IMR-90 (cell line): ENCODE data around the gene C1orf74. TPM values are rescaled to one million over a fixed set of nuclear protein-coding genes. Genes with fewer than 3 reads are reported as not detected.
A peak's percentile ranks its signal among the peaks of the same experiment; 100 is the strongest.

Experiments used
- ATAC-seq: fragments of 200-7000 bp; cut with Tn5 transposase; 2 replicates; pipeline ENCODE4 v1.9.1; 2020; ENCODE audit warnings: low read depth, mild to moderate bottlenecking, moderate library complexity
- BruUV-seq: library from RNA; stranded (reverse); fragments of 400-500 nt; replicated peaks from 2 replicates; lab custom pipeline; 2021; lab: Mats Ljungman, UMichigan
- CTCF ChIA-PET: fragments of 300-600 bp; formaldehyde crosslinking; extraction: SDS; loops from one replicate; lab custom pipeline; 2021; ENCODE audit warnings: antibody characterized with exemption; lab: Yijun Ruan, JAX
- POLR2A ChIA-PET: fragments of 300-600 bp; sonication (Branson Sonifier 250); formaldehyde crosslinking; loops from one replicate; lab custom pipeline; 2022; ENCODE audit warnings: antibody characterized with exemption; ENCODE audit not compliant: unreplicated experiment; lab: Charles Lee
- DNase-seq: peaks from one replicate; pipeline ENCODE4 v3.0.0; 2013
- H2AFZ ChIP-seq: replicated peaks from 2 replicates; pipeline ENCODE3; 2013; ENCODE audit warnings: low read length, mild to moderate bottlenecking; ENCODE audit not compliant: poor library complexity
- H2AK5ac ChIP-seq: 2 replicates; pipeline ENCODE4 v1.6.1; 2013; ENCODE audit warnings: low read depth, low read length, inconsistent platforms
- H2AK9ac ChIP-seq: replicated peaks from 2 replicates; pipeline ENCODE3; 2013; ENCODE audit warnings: mild to moderate bottlenecking, low read depth, low read length, moderate library complexity; ENCODE audit not compliant: poor library complexity
- H2BK120ac ChIP-seq: 2 replicates; pipeline ENCODE4 v1.6.1; 2013; ENCODE audit warnings: low read depth, low read length, inconsistent platforms
- H2BK15ac ChIP-seq: 3 replicates; pipeline ENCODE4 v1.6.1; 2013; ENCODE audit warnings: low read depth, low read length, inconsistent platforms
- H2BK20ac ChIP-seq: 2 replicates; pipeline ENCODE4 v1.6.1; 2013; ENCODE audit warnings: low read depth, mild to moderate bottlenecking, inconsistent platforms, low read length, moderate library complexity
- H2BK5ac ChIP-seq: 2 replicates; pipeline ENCODE4 v1.6.1; 2013; ENCODE audit warnings: mild to moderate bottlenecking, low read depth, low read length, inconsistent platforms; ENCODE audit not compliant: poor library complexity, severe bottlenecking
- H3K14ac ChIP-seq: replicated peaks from 2 replicates; pipeline ENCODE4 v1.6.1; 2013; ENCODE audit warnings: low read depth, low read length, inconsistent platforms
- H3K18ac ChIP-seq: 2 replicates; pipeline ENCODE4 v1.6.1; 2013; ENCODE audit warnings: low read depth, low read length, control low read depth
- H3K23ac ChIP-seq: 2 replicates; pipeline ENCODE4 v1.6.1; 2013; ENCODE audit warnings: low read depth, low read length, inconsistent platforms
- H3K27ac ChIP-seq: 2 replicates; pipeline ENCODE4 v1.5.1; 2013; ENCODE audit warnings: mild to moderate bottlenecking, control low read depth, low read length; ENCODE audit not compliant: insufficient read depth
- H3K27me3 ChIP-seq: 2 replicates; pipeline ENCODE4 v1.6.1; 2013; ENCODE audit warnings: low read length; ENCODE audit not compliant: control insufficient read depth, insufficient read depth
- H3K36me3 ChIP-seq: 2 replicates; pipeline ENCODE4 v1.6.1; 2013; ENCODE audit warnings: low read length, mixed read lengths; ENCODE audit not compliant: control insufficient read depth, insufficient read depth
- H3K4ac ChIP-seq: 2 replicates; pipeline ENCODE4 v1.6.1; 2013; ENCODE audit warnings: low read depth, low read length, inconsistent platforms
- H3K4me1 ChIP-seq: 2 replicates; pipeline ENCODE4 v1.6.1; 2013; ENCODE audit warnings: low read length, mixed read lengths; ENCODE audit not compliant: control insufficient read depth, insufficient read depth
- H3K4me2 ChIP-seq: 2 replicates; pipeline ENCODE4 v1.6.1; 2013; ENCODE audit warnings: low read depth, mild to moderate bottlenecking, control low read depth, low read length, moderate library complexity
- H3K4me3 ChIP-seq: 2 replicates; pipeline ENCODE4 v1.5.1; 2013; ENCODE audit warnings: low read depth, mild to moderate bottlenecking, control low read depth, low read length, moderate library complexity; ENCODE audit not compliant: insufficient read depth
- H3K56ac ChIP-seq: 2 replicates; pipeline ENCODE4 v1.6.1; 2013; ENCODE audit warnings: low read length, inconsistent platforms; ENCODE audit not compliant: insufficient read depth; ENCODE audit errors: extremely low read depth
- H3K79me1 ChIP-seq, 2 experiments: 2 replicates each; pipeline ENCODE4 v1.6.1; 2013; ENCODE audit warnings: low read length in 2 of 2, inconsistent platforms in 1 of 2, low read depth in 1 of 2
- H3K9ac ChIP-seq: 2 replicates; pipeline ENCODE4 v1.6.1; 2013; ENCODE audit warnings: low read depth, low read length, control low read depth
- H3K9me1 ChIP-seq: 2 replicates; pipeline ENCODE4 v1.6.1; 2013; ENCODE audit warnings: low read length, inconsistent platforms; ENCODE audit not compliant: insufficient read depth
- H3K9me3 ChIP-seq: 2 replicates; pipeline ENCODE4 v1.6.1; 2013; ENCODE audit warnings: low read length; ENCODE audit not compliant: control insufficient read depth, insufficient read depth
- H4K20me1 ChIP-seq: 2 replicates; pipeline ENCODE4 v1.6.1; 2013; ENCODE audit warnings: low read length, inconsistent platforms; ENCODE audit not compliant: insufficient read depth
- H4K5ac ChIP-seq: 2 replicates; pipeline ENCODE4 v1.6.1; 2013; ENCODE audit warnings: mild to moderate bottlenecking, low read depth, low read length, control low read depth
- H4K8ac ChIP-seq, 2 experiments: 2 replicates each; pipeline ENCODE4 v1.6.1; 2013; ENCODE audit warnings: low read depth in 2 of 2, low read length in 2 of 2, control low read depth in 1 of 2, inconsistent platforms in 1 of 2
- H4K91ac ChIP-seq: 2 replicates; pipeline ENCODE4 v1.6.1; 2013; ENCODE audit warnings: low read depth, low read length, inconsistent platforms; ENCODE audit not compliant: insufficient read depth
- RFX5 ChIP-seq: IDR thresholded peaks from 2 replicates; pipeline ENCODE4 v1.8.0; 2012; ENCODE audit warnings: low read depth, mild to moderate bottlenecking, low read length, moderate library complexity
- SMC3 ChIP-seq: fragments of 150-350 bp; IDR thresholded peaks from 2 replicates; pipeline ENCODE4 v1.6.1; 2016; ENCODE audit warnings: low read depth, mild to moderate bottlenecking, antibody characterized with exemption, low read length, moderate library complexity
- WGBS, 2 experiments: methylation state at CpG; one replicate each; pipeline versions ENCODE4 v1.1.5 to v1.1.7; 2013; ENCODE audit warnings: missing lambda C conversion rate in 2 of 2; ENCODE audit not compliant: insufficient read length in 1 of 2; ENCODE audit errors: extremely low coverage in 2 of 2; 5-methylcytosine and 5-hydroxymethylcytosine counted together
- dilution Hi-C: fragments of 300-500 bp; cut with HindIII; formaldehyde crosslinking; loops from one replicate; pipeline ENCODE4 v1.14.3; 2018; ENCODE audit warnings: low sequenced_read_pairs; ENCODE audit not compliant: unreplicated experiment
- in situ Hi-C: fragments of 300-500 bp; cut with MboI; formaldehyde crosslinking; loops from 3 replicates; pipeline ENCODE4 v1.14.3; 2019; ENCODE audit warnings: low sequenced_read_pairs, inconsistent platforms, mixed read lengths
- intact Hi-C: fragments of 100-400 bp; cut with micrococcal nuclease; formaldehyde crosslinking; loops from 2 replicates; pipeline ENCODE4 v1.10.0; 2022
- polyA plus RNA-seq, 3 experiments: library from polyadenylated mRNA; depleted of rRNA; stranded (reverse); fragments of >200 nt; gene quantifications; 2 replicates each; pipeline ENCODE4 v1.2.3, GENCODE V29; 2012; ENCODE audit warnings: low replicate concordance in 1 of 3
- total RNA-seq: library from RNA; depleted of rRNA; stranded (reverse); fragments of >200 nt; gene quantifications from 2 replicates; pipeline ENCODE4 v1.2.3, GENCODE V29; 2012

C1orf74 gene
- total and polyA plus RNA-seq, 2 of the 4 experiments (the other 2 are of a cell fraction), result 1.1 to 4.3 TPM

DNA sequence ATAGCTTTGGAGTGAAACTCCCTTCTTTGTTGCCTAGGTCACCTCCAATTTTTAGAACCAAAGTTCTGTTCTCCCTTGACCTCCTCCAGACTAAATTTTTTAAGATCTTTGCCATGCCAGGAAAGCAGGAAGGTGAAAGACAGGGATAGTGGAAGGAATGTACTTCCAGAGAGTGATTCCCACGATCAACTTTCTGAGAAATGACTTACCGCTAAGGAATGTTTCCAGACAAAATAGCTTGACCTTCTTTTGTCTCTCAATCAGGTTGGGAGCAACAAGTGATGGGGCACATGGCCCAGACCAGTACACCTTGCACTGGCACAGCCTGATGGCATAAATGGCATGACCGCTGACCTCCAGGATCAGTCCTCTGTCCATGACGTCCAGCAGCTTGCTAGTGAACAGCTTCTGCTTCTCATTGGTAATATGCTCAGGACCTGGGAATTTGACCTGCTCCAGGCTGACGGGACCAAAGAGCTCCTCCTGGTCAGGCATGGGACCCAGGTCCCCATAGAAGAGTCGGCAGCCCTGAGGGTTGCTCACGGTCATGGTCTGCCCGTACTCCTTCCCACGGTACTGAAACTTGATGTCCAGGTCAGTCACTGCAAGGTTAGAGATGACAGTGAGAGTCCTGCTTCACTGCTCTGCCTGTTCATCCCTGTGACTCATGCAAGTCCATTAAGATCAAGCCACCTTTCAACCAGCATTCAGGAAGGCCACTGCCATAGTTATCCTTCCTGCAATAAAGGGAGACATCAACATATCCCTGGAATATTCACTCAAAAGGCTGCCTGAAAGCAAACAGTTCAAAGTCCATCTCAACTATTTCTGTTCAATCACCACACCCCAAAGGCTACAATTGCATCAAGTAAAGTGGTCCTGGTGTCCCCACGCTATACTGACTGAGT is 6.2 kb upstream of the C1orf74 start:
- Histone ChIP-seq H3K14ac (no peak overlapping the region; the same call in 1 of the 2 replicates), H2AK5ac (no peak overlapping the region), H3K4me3 (no peak overlapping the region), H3K9me3 (no peaks in the 10 kb centered on the region), H3K4me2 (no peak overlapping the region), H3K36me3 (no peaks in the 10 kb centered on the region), H2BK120ac (no peak overlapping the region), H3K23ac (no peak overlapping the region), H3K79me1 (no peaks in the 10 kb centered on the region), H2AK9ac (no peak overlapping the region), H4K91ac (no peak overlapping the region), H4K5ac (no peak overlapping the region), H3K27ac (no peak overlapping the region), H2BK5ac (no peak overlapping the region), H3K9ac (no peak overlapping the region), H3K27me3 (peaks cover 6% of the 10 kb centered on the region; the same call in 1 of the 2 replicates), H2AFZ (peak overlapping the region; percentile 43), H3K56ac (no peak overlapping the region), H4K8ac (no peak overlapping the region), H3K4ac (no peak overlapping the region), H3K4me1 (no peaks in the 10 kb centered on the region), H4K20me1 (no peaks in the 10 kb centered on the region), H2BK15ac (no peak overlapping the region), H2BK20ac (no peak overlapping the region), H3K18ac (no peak overlapping the region), H3K9me1 (0 out of 2 replicates have a peak, but pooled peaks cover 3% of the 10 kb centered on the region)
- 81% methylated on average over 4 of the region's 10 CpGs; no CpG with 5 or more reads in 1 of the 2 experiments for WGBS, 2 experiments
- TF ChIP-seq SMC3 (no peak), RFX5 (no peak)
- in situ Hi-C loops, result no loop called here
- DNase-seq (peak; percentile 6), ATAC-seq (no peak)
- dilution Hi-C loops, result no loop called here
- no TSS peak for BruUV-seq
- POLR2A ChIA-PET, result no interaction called here
- intact Hi-C loops, result no loop called here
- CTCF ChIA-PET, result no interaction called here
